Measurements from ENCODE around the gene AVPI1. TPM values are rescaled to one million over a fixed set of nuclear protein-coding genes. Genes with fewer than 3 reads are reported as not detected.
"Not testable (repeated sequence)": the region's sequence is repeated elsewhere in the genome, so short reads cannot be mapped to it uniquely, and the experiment has no call there.

AVPI1 gene
- polyA plus RNA-seq, 1 donor (not counting 4 experiments of a cell fraction or from before 2014, with no cell fraction given): 48.8 TPM

GRCh38 chr10:97644936-97645335 is 42.1 kb downstream of the AVPI1 start:
- peaks cover 6 to 26% of the 10 kb centered on the region in 2 experiments for H3K36me3 ChIP-seq (ENCODE audit: control insufficient read depth in 2 of 2, extremely low read depth in 1 of 2, insufficient read depth in 2 of 2, low read length in 2 of 2)
- H3K79me2 ChIP-seq (ENCODE audit: control insufficient read depth, insufficient read depth, low read length): peaks cover 64% of the 10 kb centered on the region
- FAIRE-seq: no peak
- H3K4me3 ChIP-seq (ENCODE audit: control insufficient read depth in 2 of 3, extremely low read depth in 1 of 3, insufficient read depth in 2 of 3, low read depth in 1 of 3, low read length in 3 of 3): no peak overlapping the region
- H3K9me1 ChIP-seq (ENCODE audit: control insufficient read depth, extremely low read depth, insufficient read depth, low read length): no peaks in the 10 kb centered on the region
- no peaks in the 10 kb centered on the region for H3K9me3 ChIP-seq (ENCODE audit: control insufficient read depth, low read depth, low read length)
- H3K27ac ChIP-seq (ENCODE audit: control insufficient read depth, insufficient read depth, low read length): no peak overlapping the region
- no peak overlapping the region for H3K4me2 ChIP-seq (ENCODE audit: control insufficient read depth, extremely low read depth, insufficient read depth, low read depth, low read length)
- dilution Hi-C loops (cut with MboI; ENCODE audit: extremely low pct_ligation_motif_present, low sequenced_read_pairs): no loop called here
- no peaks in the 10 kb centered on the region for H3K27me3 ChIP-seq (ENCODE audit: control insufficient read depth, extremely low read depth, insufficient read depth, low read length)
- no peak overlapping the region for H3K9ac ChIP-seq (ENCODE audit: control insufficient read depth, extremely low read depth, insufficient read depth, low read length)
- peaks cover 38% of the 10 kb centered on the region for H3K4me1 ChIP-seq (ENCODE audit: control insufficient read depth, extremely low read depth, insufficient read depth, low read length)
- H2AFZ ChIP-seq (ENCODE audit: control insufficient read depth, low read length): no peak overlapping the region
- TF ChIP-seq CTCF (optimal IDR thresholded peaks at IDR 0.05 in 1 of 3, IDR thresholded peaks at IDR 0.05 in 1 of 3, conservative IDR thresholded peaks at IDR 0.05 in 1 of 3; ENCODE audit: extremely low read depth in 1 of 3, insufficient read depth in 2 of 3, low read length in 3 of 3) (no peak), EZH2 (IDR thresholded peaks at IDR 0.05; ENCODE audit: low read length) (no peak)
- no peak for DNase-seq (ENCODE audit: low read depth, low spot score)
- H4K20me1 ChIP-seq (ENCODE audit: control insufficient read depth, extremely low read depth, insufficient read depth, low read length): no peaks in the 10 kb centered on the region

DNA sequence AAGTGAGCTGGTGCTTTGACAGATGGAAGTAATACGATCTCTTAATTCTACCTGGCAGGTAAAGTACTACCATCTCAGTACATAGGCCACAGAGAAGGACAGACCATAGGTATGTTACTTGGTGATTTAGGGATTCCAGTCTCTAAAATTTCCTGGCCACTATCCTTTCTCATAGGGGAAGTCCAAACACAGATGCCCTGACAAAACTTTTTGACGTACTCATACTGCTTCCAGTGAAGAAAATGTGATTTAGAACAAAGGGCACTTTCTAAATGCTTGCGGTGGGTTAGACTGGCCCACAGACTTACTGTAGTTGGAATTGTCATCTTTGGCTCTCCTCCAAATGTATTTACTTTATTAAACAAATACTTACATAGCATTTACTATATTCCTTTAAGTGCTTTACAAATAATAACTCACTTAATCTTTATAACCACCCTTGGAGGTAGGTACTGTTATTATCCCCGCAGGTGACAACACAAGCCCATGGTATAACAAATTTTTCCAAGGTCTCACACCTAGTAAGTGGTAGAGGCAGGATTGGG is 43.5 kb downstream of the AVPI1 start:
- H3K9me3 ChIP-seq (ENCODE audit: control insufficient read depth, low read depth, low read length): no peaks in the 10 kb centered on the region
- dilution Hi-C loops (cut with MboI; ENCODE audit: extremely low pct_ligation_motif_present, low sequenced_read_pairs): no loop called here
- no peaks in the 10 kb centered on the region for H3K27me3 ChIP-seq (ENCODE audit: control insufficient read depth, extremely low read depth, insufficient read depth, low read length)
- DNase-seq (ENCODE audit: low read depth, low spot score) (no peak), FAIRE-seq (no peak)
- TF ChIP-seq CTCF (optimal IDR thresholded peaks at IDR 0.05 in 1 of 3, IDR thresholded peaks at IDR 0.05 in 1 of 3, conservative IDR thresholded peaks at IDR 0.05 in 1 of 3; ENCODE audit: extremely low read depth in 1 of 3, insufficient read depth in 2 of 3, low read length in 3 of 3) (no peak), EZH2 (IDR thresholded peaks at IDR 0.05; ENCODE audit: low read length) (no peak)
- no peak overlapping the region for H3K4me2 ChIP-seq (ENCODE audit: control insufficient read depth, extremely low read depth, insufficient read depth, low read depth, low read length)
- peaks cover 60% of the 10 kb centered on the region for H3K79me2 ChIP-seq (ENCODE audit: control insufficient read depth, insufficient read depth, low read length)
- no peaks in the 10 kb centered on the region for H4K20me1 ChIP-seq (ENCODE audit: control insufficient read depth, extremely low read depth, insufficient read depth, low read length)
- no peak overlapping the region for H3K4me3 ChIP-seq (ENCODE audit: control insufficient read depth in 2 of 3, extremely low read depth in 1 of 3, insufficient read depth in 2 of 3, low read depth in 1 of 3, low read length in 3 of 3)
- H3K36me3 ChIP-seq (ENCODE audit: control insufficient read depth in 2 of 2, extremely low read depth in 1 of 2, insufficient read depth in 2 of 2, low read length in 2 of 2): peaks cover 6 to 24% of the 10 kb centered on the region in 2 experiments
- no peak overlapping the region for H2AFZ ChIP-seq (ENCODE audit: control insufficient read depth, low read length)
- H3K4me1 ChIP-seq (ENCODE audit: control insufficient read depth, extremely low read depth, insufficient read depth, low read length): peaks cover 23% of the 10 kb centered on the region
- no peaks in the 10 kb centered on the region for H3K9me1 ChIP-seq (ENCODE audit: control insufficient read depth, extremely low read depth, insufficient read depth, low read length)
- no peak overlapping the region for H3K9ac ChIP-seq (ENCODE audit: control insufficient read depth, extremely low read depth, insufficient read depth, low read length)
- no peak overlapping the region for H3K27ac ChIP-seq (ENCODE audit: control insufficient read depth, insufficient read depth, low read length)

GRCh38 chr10:97642471-97643159 is 44.4 kb downstream of the AVPI1 start:
- H2AFZ ChIP-seq (ENCODE audit: control insufficient read depth, low read length); H3K9ac ChIP-seq (ENCODE audit: control insufficient read depth, extremely low read depth, insufficient read depth, low read length); FAIRE-seq; H3K9me1 ChIP-seq (ENCODE audit: control insufficient read depth, extremely low read depth, insufficient read depth, low read length); H3K9me3 ChIP-seq (ENCODE audit: control insufficient read depth, low read depth, low read length); H3K27ac ChIP-seq (ENCODE audit: control insufficient read depth, insufficient read depth, low read length); DNase-seq (ENCODE audit: low read depth, low spot score); H4K20me1 ChIP-seq (ENCODE audit: control insufficient read depth, extremely low read depth, insufficient read depth, low read length); dilution Hi-C loops (cut with MboI; ENCODE audit: extremely low pct_ligation_motif_present, low sequenced_read_pairs); H3K27me3 ChIP-seq (ENCODE audit: control insufficient read depth, extremely low read depth, insufficient read depth, low read length): not testable (repeated sequence)
- Histone ChIP-seq H3K4me3 (ENCODE audit: control insufficient read depth in 2 of 3, extremely low read depth in 1 of 3, insufficient read depth in 2 of 3, low read depth in 1 of 3, low read length in 3 of 3) (peak overlapping the region in 2 of 3 experiments; percentile 88 to 89), H3K4me2 (ENCODE audit: control insufficient read depth, extremely low read depth, insufficient read depth, low read depth, low read length) (peak overlapping the region; percentile 94), H3K36me3 (ENCODE audit: control insufficient read depth in 2 of 2, extremely low read depth in 1 of 2, insufficient read depth in 2 of 2, low read length in 2 of 2) (peaks cover 6 to 21% of the 10 kb centered on the region in 2 experiments), H3K79me2 (ENCODE audit: control insufficient read depth, insufficient read depth, low read length) (peaks cover 58% of the 10 kb centered on the region), H3K4me1 (ENCODE audit: control insufficient read depth, extremely low read depth, insufficient read depth, low read length) (peaks cover 14% of the 10 kb centered on the region)
